Common myeloid progenitor, CD34-positive (primary cell): ENCODE results near the gene RGS11.

Experiments
- CTCF ChIA-PET: fragments of 350-600 bp; sonication (Branson Sonifier 250); formaldehyde crosslinking; loops from one replicate; lab custom pipeline; 2021; ENCODE audit warnings: antibody characterized with exemption; lab: Charles Lee
- POLR2A ChIA-PET: fragments of 350-600 bp; sonication (Branson Sonifier 250); formaldehyde crosslinking; loops from one replicate; lab custom pipeline; 2021; ENCODE audit warnings: antibody characterized with exemption; lab: Charles Lee
- DNase-seq, 3 donors: peaks; one replicate each; pipeline versions ENCODE4 v3.0.0 to v3.0.0-alpha.2; 2013
- H3K27ac ChIP-seq, 2 experiments: 1 replicate in 1 of 2; 2 replicates in 1 of 2; pipeline ENCODE4 v1.7.0; 2013; ENCODE audit warnings: inconsistent platforms in 2 of 2, low read length in 2 of 2, mild to moderate bottlenecking in 2 of 2, low read depth in 1 of 2, moderate library complexity in 1 of 2; ENCODE audit not compliant: severe bottlenecking in 2 of 2, insufficient read depth in 1 of 2, poor library complexity in 1 of 2
- H3K27me3 ChIP-seq, 5 experiments: replicated peaks in 2 of 5; 1 replicate in 3 of 5; 2 replicates in 2 of 5; pipeline versions ENCODE4 v1.6.1 to v1.7.0; 2013; ENCODE audit warnings: low read length in 4 of 5, mild to moderate bottlenecking in 2 of 5, moderate library complexity in 2 of 5, inconsistent platforms in 1 of 5; ENCODE audit not compliant: insufficient read depth in 5 of 5, control insufficient read depth in 4 of 5
- H3K36me3 ChIP-seq, 4 experiments: 1 replicate in 2 of 4; 2 replicates in 2 of 4; pipeline versions ENCODE4 v1.6.1 to v1.7.0; 2013; ENCODE audit warnings: low read length in 3 of 4, control low read depth in 1 of 4, mild to moderate bottlenecking in 1 of 4; ENCODE audit not compliant: control insufficient read depth in 4 of 4, insufficient read depth in 4 of 4
- H3K4me1 ChIP-seq, 4 experiments: 1 replicate in 3 of 4; 2 replicates in 1 of 4; pipeline versions ENCODE4 v1.6.1 to v1.7.1; 2013; ENCODE audit warnings: low read length in 3 of 4, mild to moderate bottlenecking in 3 of 4, control low read depth in 1 of 4, inconsistent platforms in 1 of 4, moderate library complexity in 1 of 4; ENCODE audit not compliant: control insufficient read depth in 4 of 4, insufficient read depth in 4 of 4; ENCODE audit errors: control extremely low read depth in 1 of 4
- H3K4me3 ChIP-seq, 7 experiments: 1 replicate in 4 of 7; 2 replicates in 3 of 7; pipeline versions ENCODE4 v1.5.1 to v1.7.0; 2013; ENCODE audit warnings: mild to moderate bottlenecking in 7 of 7, low read length in 6 of 7, moderate library complexity in 6 of 7, inconsistent platforms in 2 of 7, low read depth in 2 of 7, control low read depth in 1 of 7; ENCODE audit not compliant: insufficient read depth in 4 of 7, control insufficient read depth in 1 of 7; ENCODE audit errors: extremely low read depth in 1 of 7
- H3K9me3 ChIP-seq, 5 experiments: 1 replicate in 4 of 5; 2 replicates in 1 of 5; pipeline versions ENCODE4 v1.6.1 to v1.7.1; 2013; ENCODE audit warnings: low read length in 4 of 5, mild to moderate bottlenecking in 2 of 5, inconsistent platforms in 1 of 5, low read depth in 1 of 5, moderate library complexity in 1 of 5; ENCODE audit not compliant: control insufficient read depth in 4 of 5, insufficient read depth in 2 of 5; ENCODE audit errors: control extremely low read depth in 1 of 5
- WGBS: methylation state at CpG from one replicate; pipeline ENCODE4 v1.1.5; 2013; ENCODE audit not compliant: insufficient coverage; 5-methylcytosine and 5-hydroxymethylcytosine counted together

RGS11 gene

DNA sequence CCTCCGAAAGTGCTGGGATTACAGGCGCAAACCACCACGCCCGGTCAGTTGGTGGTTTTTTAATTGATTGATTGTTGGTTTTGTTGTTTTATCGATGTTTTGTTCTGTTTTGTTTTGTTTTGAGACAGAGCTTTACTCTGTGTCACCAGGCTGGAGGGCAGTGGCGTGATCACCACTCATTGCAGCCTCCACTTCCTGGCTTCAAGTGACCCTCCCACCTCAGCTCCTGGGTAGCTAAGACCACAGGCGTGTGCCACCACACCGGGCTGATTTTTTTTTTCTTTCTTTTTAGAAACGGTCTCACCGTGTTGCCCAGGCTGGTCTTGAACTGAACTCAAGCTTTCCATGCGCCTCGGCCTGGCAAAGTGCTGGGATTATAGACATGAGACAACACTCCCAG lies 28.7 kb downstream of the RGS11 start:
- WGBS, result 96% methylated on average over 9 of the region's 12 CpGs
- no peak for DNase-seq
- H3K4me1 ChIP-seq, result peaks cover 0 to 15% (median 6%) of the 10 kb centered on the region in 4 experiments
- no peaks in the 10 kb centered on the region for H3K27me3 ChIP-seq
- H3K4me3 ChIP-seq, result no peak overlapping the region
- CTCF ChIA-PET, result interaction anchor here (0.6 to 1.3 kb wide), 3 partner anchors 12 to 314 kb away, joined by 3 to 7 read pairs (median 3); no protein-coding TSS in a partner anchor
- POLR2A ChIA-PET, result interaction anchor here (0.6 kb wide), 1 partner anchor 332 kb away, joined by 4 read pairs; no protein-coding TSS in a partner anchor
- H3K9me3 ChIP-seq, result no peaks in the 10 kb centered on the region
- no peak overlapping the region for H3K27ac ChIP-seq
- peaks cover 0 to 13% (median 5%) of the 10 kb centered on the region in 4 experiments for H3K36me3 ChIP-seq

DNA sequence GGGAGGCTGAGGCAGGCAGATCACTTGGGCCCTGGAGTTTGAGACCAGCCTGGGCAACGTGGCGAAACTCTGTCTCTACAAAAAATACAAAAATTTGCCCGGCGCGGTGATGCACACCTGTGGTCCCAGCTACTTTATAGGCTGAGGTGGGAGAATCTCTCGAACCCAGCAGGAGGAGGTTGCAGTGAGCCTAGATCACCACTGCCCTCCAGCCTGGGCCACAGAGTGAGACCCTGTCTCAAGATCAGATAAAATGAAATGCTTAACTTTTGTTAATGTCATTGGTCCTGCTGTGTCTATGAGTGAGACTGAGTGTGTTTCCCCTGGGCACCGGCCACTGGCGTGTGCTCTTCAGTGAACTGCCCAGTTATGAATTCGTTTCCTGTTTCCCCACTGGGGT lies 30.6 kb downstream of the RGS11 start:
- Histone ChIP-seq H3K27ac (no peak overlapping the region), H3K4me1 (peaks cover 2 to 12% (median 9%) of the 10 kb centered on the region in 4 experiments), H3K36me3 (peaks cover 2 to 7% (median 5%) of the 10 kb centered on the region in 4 experiments), H3K4me3 (no peak overlapping the region), H3K27me3 (no peaks in the 10 kb centered on the region), H3K9me3 (no peaks in the 10 kb centered on the region)
- WGBS, result 96% methylated on average over 8 of the region's 9 CpGs
- POLR2A ChIA-PET, result no interaction called here
- no peak for DNase-seq
- CTCF ChIA-PET, result interaction anchor here (1.0 kb wide), 1 partner anchor 8 kb away, joined by 3 read pairs; no protein-coding TSS in a partner anchor

DNA sequence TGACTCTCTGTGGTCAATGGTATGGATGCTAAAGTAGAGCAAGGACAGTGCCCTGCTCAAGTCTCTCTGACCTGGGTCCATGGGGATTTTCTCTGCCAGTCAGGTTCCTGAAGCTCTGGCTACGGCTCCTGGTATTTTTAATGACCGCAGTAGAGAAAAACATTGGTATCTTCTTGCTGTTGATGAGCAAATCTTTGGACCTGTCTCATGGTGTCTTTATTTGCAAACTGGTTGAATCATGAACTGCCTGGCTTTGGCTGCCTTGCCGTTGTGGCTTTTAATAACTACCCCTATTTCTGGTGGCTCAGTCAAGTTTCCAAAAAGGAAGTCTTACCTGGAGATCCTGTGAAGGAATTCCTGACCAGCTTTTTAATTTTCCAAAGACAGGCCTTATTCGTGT lies 32.4 kb downstream of the RGS11 start:
- 77% methylated on average over 4 of the region's 4 CpGs for WGBS
- ChIA-PET CTCF (interaction anchor here (0.7 kb wide), 1 partner anchor 12 kb away, joined by 3 read pairs; no protein-coding TSS in a partner anchor), POLR2A (interaction anchor here (1.4 kb wide), 1 partner anchor 8 kb away, joined by 4 read pairs; no protein-coding TSS in a partner anchor)
- peaks cover 2 to 12% (median 9%) of the 10 kb centered on the region in 4 experiments for H3K4me1 ChIP-seq
- no peak overlapping the region for H3K4me3 ChIP-seq
- H3K27ac ChIP-seq, result no peak overlapping the region
- H3K9me3 ChIP-seq, result no peaks in the 10 kb centered on the region
- no peaks in the 10 kb centered on the region for H3K27me3 ChIP-seq
- no peak for DNase-seq
- peaks cover 0 to 2% (median 0%) of the 10 kb centered on the region in 4 experiments for H3K36me3 ChIP-seq

DNA sequence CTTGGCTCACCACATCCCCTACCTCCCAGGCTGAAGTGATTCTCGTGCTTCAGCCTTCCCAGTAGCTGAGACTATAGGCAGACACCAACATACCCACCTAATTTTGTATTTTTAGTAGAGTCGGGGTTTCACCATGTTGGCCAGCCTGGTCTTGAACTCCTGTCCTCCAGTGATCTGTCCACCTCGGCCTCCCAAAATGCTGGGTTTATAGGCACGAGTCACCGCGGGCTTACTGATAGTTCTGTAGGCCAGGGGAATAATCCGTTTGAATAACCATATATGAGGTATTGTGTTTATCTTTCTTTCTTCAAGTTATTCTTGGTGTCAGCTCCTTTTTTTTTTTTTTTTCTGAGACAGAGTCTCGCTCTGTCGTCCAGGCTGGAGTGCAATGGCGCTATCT lies 33.5 kb downstream of the RGS11 start:
- Histone ChIP-seq H3K27me3 (no peaks in the 10 kb centered on the region), H3K36me3 (peaks cover 0 to 2% (median 0%) of the 10 kb centered on the region in 4 experiments), H3K4me1 (peaks cover 2 to 12% (median 9%) of the 10 kb centered on the region in 4 experiments), H3K27ac (peak overlapping the region in 1 of 2 experiments; percentile 32), H3K4me3 (peak overlapping the region in 3 of 7 experiments; percentile 33 to 63 (median 39)), H3K9me3 (no peaks in the 10 kb centered on the region)
- POLR2A ChIA-PET, result interaction anchor here (0.7 kb wide), 1 partner anchor 54 kb away, joined by 3 read pairs; no protein-coding TSS in a partner anchor
- CTCF ChIA-PET, result interaction anchor here (1.0 to 3.6 kb wide), 3 partner anchors 11 to 120 kb away, joined by 3 to 12 read pairs (median 4); no protein-coding TSS in a partner anchor
- 90% methylated on average over 2 of the region's 10 CpGs for WGBS
- peak in 1 of 3 donors; percentile 22 for DNase-seq

DNA sequence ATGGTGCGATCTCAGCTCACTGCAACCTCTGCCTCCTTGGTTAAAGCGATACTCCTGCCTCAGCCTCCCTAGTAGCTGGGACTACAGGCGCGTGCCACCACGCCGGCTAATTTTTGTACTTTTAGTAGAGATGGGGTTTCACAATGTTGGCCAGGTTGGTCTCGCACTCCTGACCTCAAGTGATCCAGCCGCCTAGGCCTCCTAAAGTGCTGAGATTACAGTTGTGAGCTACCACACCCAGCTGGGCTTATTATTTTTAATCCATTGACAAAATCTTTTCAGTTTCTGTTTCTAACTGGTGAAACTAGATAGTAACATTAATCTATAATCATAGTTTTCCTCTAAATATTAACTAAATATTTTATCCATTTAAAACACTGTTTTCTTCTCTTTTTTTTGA lies 35.2 kb downstream of the RGS11 start:
- H3K36me3 ChIP-seq, result peaks cover 0 to 2% (median 0%) of the 10 kb centered on the region in 4 experiments
- H3K4me3 ChIP-seq, result no peak overlapping the region
- H3K27me3 ChIP-seq, result no peaks in the 10 kb centered on the region
- H3K27ac ChIP-seq, result no peak overlapping the region
- WGBS, result 98% methylated on average over 6 of the region's 8 CpGs
- ChIA-PET CTCF (interaction anchor here (0.7 to 3.6 kb wide), 6 partner anchors 13 to 122 kb away, joined by 3 to 12 read pairs (median 4); no protein-coding TSS in a partner anchor), POLR2A (interaction anchor here (0.6 kb wide), 1 partner anchor 44 kb away, joined by 6 read pairs; no protein-coding TSS in a partner anchor)
- peaks cover 2 to 14% (median 11%) of the 10 kb centered on the region in 4 experiments for H3K4me1 ChIP-seq
- no peaks in the 10 kb centered on the region for H3K9me3 ChIP-seq
- no peak for DNase-seq

DNA sequence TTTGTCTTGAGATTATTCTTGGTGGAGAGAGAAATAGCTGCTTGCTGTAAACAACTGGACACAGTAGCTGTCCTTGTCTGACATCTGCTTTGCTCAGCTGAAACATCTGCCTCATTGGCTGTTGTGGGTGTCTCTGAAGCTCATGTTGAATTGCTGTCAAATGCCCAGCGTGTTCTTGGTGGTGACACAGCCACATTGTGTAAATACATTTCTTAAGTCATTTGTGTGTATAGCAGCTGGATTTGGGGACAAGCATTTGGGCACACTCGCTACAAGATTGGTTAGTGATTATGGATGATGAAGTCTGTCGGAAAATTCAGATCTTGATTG lies 35.8 kb downstream of the RGS11 start:
- H3K27ac ChIP-seq, result no peak overlapping the region
- no peak for DNase-seq
- CTCF ChIA-PET, result interaction anchor here (1.3 to 3.6 kb wide), 4 partner anchors 12 to 122 kb away, joined by 3 to 12 read pairs (median 6); no protein-coding TSS in a partner anchor
- H3K36me3 ChIP-seq, result peaks cover 0 to 2% (median 0%) of the 10 kb centered on the region in 4 experiments
- no peaks in the 10 kb centered on the region for H3K27me3 ChIP-seq
- H3K4me1 ChIP-seq, result peaks cover 2 to 15% (median 12%) of the 10 kb centered on the region in 4 experiments
- POLR2A ChIA-PET, result interaction anchor here (0.6 kb wide), 1 partner anchor 44 kb away, joined by 6 read pairs; no protein-coding TSS in a partner anchor
- no peak overlapping the region for H3K4me3 ChIP-seq
- 95% methylated on average over 3 of the region's 3 CpGs for WGBS
- H3K9me3 ChIP-seq, result no peaks in the 10 kb centered on the region
